PC-3 (cell line): ENCODE results near the gene CASZ1. TPM values are rescaled to one million over a fixed set of nuclear protein-coding genes. Genes with fewer than 3 reads are reported as not detected.

Source experiments
- ATAC-seq: fragments of 200-7000 bp; cut with Tn5 transposase; 2 replicates; pipeline ENCODE4 v1.9.1; 2020; ENCODE audit warnings: mild to moderate bottlenecking, moderate library complexity
- BruUV-seq: library from RNA; stranded (reverse); fragments of 400-500 nt; replicated peaks from 2 replicates; lab custom pipeline; 2021; lab: Mats Ljungman, UMichigan
- CTCF ChIA-PET: fragments of 300-600 bp; sonication (Branson Sonifier 250); formaldehyde crosslinking; loops from one replicate; lab custom pipeline; 2022; ENCODE audit warnings: antibody characterized with exemption; lab: Charles Lee
- POLR2A ChIA-PET: fragments of 300-600 bp; sonication (Branson Sonifier 250); formaldehyde crosslinking; loops from one replicate; lab custom pipeline; 2022; ENCODE audit warnings: antibody characterized with exemption; ENCODE audit not compliant: unreplicated experiment; lab: Charles Lee
- DNase-seq: peaks from one replicate; pipeline ENCODE4 v3.0.0-alpha.2; 2015
- H2AFZ ChIP-seq: fragments of 300-600 bp; sonication (generic); 2 replicates; pipeline ENCODE4 v1.6.0; 2016; ENCODE audit warnings: antibody characterized with exemption, low read length
- H3F3A ChIP-seq: fragments of 300-600 bp; sonication (generic); one replicate; pipeline ENCODE4 v1.6.0; 2017; ENCODE audit warnings: antibody characterized with exemption, low read length, control low read depth, mild to moderate bottlenecking; ENCODE audit not compliant: unreplicated experiment
- H3K27ac ChIP-seq: fragments of 300-600 bp; sonication (generic); 2 replicates; pipeline ENCODE4 v1.5.1; 2016; ENCODE audit warnings: mild to moderate bottlenecking, low read length
- H3K27me3 ChIP-seq: fragments of 300-600 bp; sonication (generic); 2 replicates; pipeline ENCODE4 v1.6.1; 2016; ENCODE audit warnings: low read length, mixed read lengths
- H3K36me3 ChIP-seq: fragments of 300-600 bp; sonication (generic); 2 replicates; pipeline ENCODE4 v1.6.1; 2016; ENCODE audit warnings: low read depth, mixed run types, low read length, mixed read lengths
- H3K4me1 ChIP-seq: fragments of 300-600 bp; sonication (generic); 2 replicates; pipeline ENCODE4 v1.5.1; 2016; ENCODE audit warnings: low read length; ENCODE audit not compliant: insufficient read depth
- H3K4me2 ChIP-seq: fragments of 300-600 bp; sonication (generic); 2 replicates; pipeline ENCODE4 v1.6.0; 2016; ENCODE audit warnings: low read length
- H3K4me3 ChIP-seq: fragments of 300-600 bp; sonication (generic); 2 replicates; pipeline ENCODE4 v1.5.1; 2016; ENCODE audit warnings: mild to moderate bottlenecking, low read length, mixed read lengths
- H3K79me2 ChIP-seq: fragments of 300-600 bp; sonication (generic); 2 replicates; pipeline ENCODE4 v1.6.1; 2017; ENCODE audit warnings: low read length, mixed read lengths
- H3K9ac ChIP-seq: fragments of 300-600 bp; sonication (generic); 2 replicates; pipeline ENCODE4 v1.6.0; 2016; ENCODE audit warnings: mild to moderate bottlenecking, low read length
- H3K9me2 ChIP-seq: fragments of 300-600 bp; sonication (generic); replicated peaks from 2 replicates; pipeline ENCODE4 v1.6.1; 2016; ENCODE audit warnings: mixed run types, low read length, mixed read lengths
- H3K9me3 ChIP-seq: fragments of 300-600 bp; sonication (generic); 2 replicates; pipeline ENCODE4 v1.6.1; 2016; ENCODE audit warnings: low read length, mixed read lengths
- H4K20me1 ChIP-seq: fragments of 300-600 bp; sonication (generic); 2 replicates; pipeline ENCODE4 v1.6.1; 2016; ENCODE audit warnings: low read length, mixed read lengths
- EZH2 ChIP-seq: fragments of 300-600 bp; sonication (generic); IDR thresholded peaks from one replicate; pipeline ENCODE4 v1.6.1; 2017; ENCODE audit warnings: antibody characterized with exemption, mild to moderate bottlenecking, low read length; ENCODE audit not compliant: unreplicated experiment
- EZH2phosphoT487 ChIP-seq: fragments of 300-600 bp; sonication (generic); IDR thresholded peaks from 2 replicates; pipeline ENCODE4 v1.6.1; 2018; ENCODE audit warnings: mild to moderate bottlenecking, antibody characterized with exemption, low read length, borderline replicate concordance
- intact Hi-C: fragments of 100-400 bp; cut with micrococcal nuclease; formaldehyde crosslinking; loops from 2 replicates; pipeline ENCODE4 v1.9.0; 2023
- total RNA-seq: library from RNA; depleted of rRNA; stranded (reverse); fragments of >200 nt; gene quantifications from 2 replicates; pipeline ENCODE4 v1.2.3, GENCODE V29; 2014
- TF ChIP-seq, protein P1 (sequence below): fragments of 300-600 bp; sonication (generic); conservative IDR thresholded peaks from 2 replicates; pipeline ENCODE4 v1.5.1; 2017; ENCODE audit warnings: antibody characterized with exemption, low read depth, mild to moderate bottlenecking, low read length

Gene CASZ1
- total RNA-seq, 1 experiment from 2014 or later = 12.8 TPM

DNA sequence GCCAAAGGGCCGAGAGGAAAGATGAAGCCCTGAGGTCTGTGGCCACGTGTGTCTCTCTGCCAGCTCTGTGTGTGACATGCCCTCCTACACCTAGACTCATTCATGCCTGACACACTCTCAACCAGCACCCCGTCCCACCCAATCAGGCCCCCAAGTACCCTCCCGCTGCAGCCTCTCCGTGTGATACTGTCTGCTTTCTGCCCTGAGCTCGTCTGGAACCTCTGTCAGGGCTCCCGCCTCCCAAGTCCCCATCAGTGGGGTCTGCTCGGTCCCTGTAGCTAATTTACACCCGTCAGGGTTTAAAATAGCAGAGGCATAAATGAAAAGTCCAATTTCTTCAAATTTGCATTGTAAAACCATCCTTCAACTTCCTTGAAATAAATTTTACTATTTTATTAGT, 20.7 kb downstream of the CASZ1 start:
- TF ChIP-seq, protein P1, sequence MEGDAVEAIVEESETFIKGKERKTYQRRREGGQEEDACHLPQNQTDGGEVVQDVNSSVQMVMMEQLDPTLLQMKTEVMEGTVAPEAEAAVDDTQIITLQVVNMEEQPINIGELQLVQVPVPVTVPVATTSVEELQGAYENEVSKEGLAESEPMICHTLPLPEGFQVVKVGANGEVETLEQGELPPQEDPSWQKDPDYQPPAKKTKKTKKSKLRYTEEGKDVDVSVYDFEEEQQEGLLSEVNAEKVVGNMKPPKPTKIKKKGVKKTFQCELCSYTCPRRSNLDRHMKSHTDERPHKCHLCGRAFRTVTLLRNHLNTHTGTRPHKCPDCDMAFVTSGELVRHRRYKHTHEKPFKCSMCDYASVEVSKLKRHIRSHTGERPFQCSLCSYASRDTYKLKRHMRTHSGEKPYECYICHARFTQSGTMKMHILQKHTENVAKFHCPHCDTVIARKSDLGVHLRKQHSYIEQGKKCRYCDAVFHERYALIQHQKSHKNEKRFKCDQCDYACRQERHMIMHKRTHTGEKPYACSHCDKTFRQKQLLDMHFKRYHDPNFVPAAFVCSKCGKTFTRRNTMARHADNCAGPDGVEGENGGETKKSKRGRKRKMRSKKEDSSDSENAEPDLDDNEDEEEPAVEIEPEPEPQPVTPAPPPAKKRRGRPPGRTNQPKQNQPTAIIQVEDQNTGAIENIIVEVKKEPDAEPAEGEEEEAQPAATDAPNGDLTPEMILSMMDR = no peak
- TF ChIP-seq EZH2 = no peak
- no peak for TF ChIP-seq EZH2phosphoT487
- H3F3A ChIP-seq = no peaks in the 10 kb centered on the region
- no peak overlapping the region for H3K4me2 ChIP-seq
- H2AFZ ChIP-seq = no peak overlapping the region
- POLR2A ChIA-PET = no interaction called here
- no peaks in the 10 kb centered on the region for H4K20me1 ChIP-seq
- BruUV-seq = no TSS peak
- ATAC-seq = no peak
- H3K4me3 ChIP-seq = no peak overlapping the region
- no peaks in the 10 kb centered on the region for H3K9me3 ChIP-seq
- CTCF ChIA-PET = no interaction called here
- no peaks in the 10 kb centered on the region for H3K9me2 ChIP-seq
- no peak for DNase-seq
- intact Hi-C loops = no loop called here
- peaks cover 7% of the 10 kb centered on the region; the same call in 1 of the 2 replicates for H3K79me2 ChIP-seq
- H3K4me1 ChIP-seq = peaks cover 26% of the 10 kb centered on the region
- H3K36me3 ChIP-seq = no peaks in the 10 kb centered on the region
- no peaks in the 10 kb centered on the region for H3K27me3 ChIP-seq
- H3K27ac ChIP-seq = no peak overlapping the region
- H3K9ac ChIP-seq = no peak overlapping the region

DNA sequence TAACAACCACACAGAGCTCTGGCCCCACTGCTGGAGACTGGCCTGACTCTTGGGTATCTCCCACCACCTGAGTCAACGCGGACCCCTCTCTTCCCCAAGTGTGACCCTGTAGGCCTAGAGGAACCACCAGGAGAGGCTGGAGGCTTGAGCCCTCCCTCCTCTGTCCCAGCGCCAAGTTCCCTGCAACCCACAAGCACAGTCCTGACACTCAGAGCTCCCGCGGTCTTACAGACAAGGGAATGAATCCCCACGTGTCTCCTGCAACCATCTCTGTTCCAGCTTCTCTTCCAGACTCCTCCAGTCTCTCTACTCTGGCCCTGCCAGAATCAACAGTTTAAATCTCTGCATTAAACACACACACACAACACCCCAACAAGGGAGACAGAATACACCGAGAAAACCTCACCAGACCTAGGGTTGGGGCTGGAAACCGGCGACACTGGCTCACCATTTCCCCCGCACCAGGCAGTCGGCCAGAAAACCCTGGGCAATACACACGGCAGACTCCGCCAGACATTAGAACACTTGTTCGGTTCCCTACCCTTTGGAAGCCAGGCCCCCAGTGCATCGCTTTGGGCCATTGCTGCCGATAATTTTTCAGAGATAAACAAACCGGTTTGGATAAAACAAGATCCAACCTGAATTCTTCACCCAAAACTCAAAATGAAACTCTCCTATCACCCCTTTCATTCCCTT, 21.7 kb downstream of the CASZ1 start:
- H4K20me1 ChIP-seq = no peaks in the 10 kb centered on the region
- ChIA-PET POLR2A (no interaction called here), CTCF (no interaction called here)
- no peak overlapping the region for H3K4me2 ChIP-seq
- no peaks in the 10 kb centered on the region for H3K9me2 ChIP-seq
- H3F3A ChIP-seq = no peaks in the 10 kb centered on the region
- TF ChIP-seq, protein P1 = no peak
- TF ChIP-seq EZH2phosphoT487 (no peak), EZH2 (no peak)
- H2AFZ ChIP-seq = no peak overlapping the region
- no peaks in the 10 kb centered on the region for H3K36me3 ChIP-seq
- no peak overlapping the region for H3K9ac ChIP-seq
- no peak overlapping the region for H3K4me3 ChIP-seq
- intact Hi-C loops = no loop called here
- H3K4me1 ChIP-seq = peaks cover 22% of the 10 kb centered on the region
- no peaks in the 10 kb centered on the region for H3K27me3 ChIP-seq
- H3K9me3 ChIP-seq = no peaks in the 10 kb centered on the region
- DNase-seq = no peak
- H3K27ac ChIP-seq = no peak overlapping the region
- no TSS peak for BruUV-seq
- ATAC-seq = no peak
- H3K79me2 ChIP-seq = peaks cover 7% of the 10 kb centered on the region; the same call in 1 of the 2 replicates
